Adrenal gland (tissue), 5 donors: ENCODE measurements around the gene PSMG3.

Experiments
- CTCF ChIP-seq, 6 experiments: fragments of 450-650 bp in 4 of 6; fragments of 200-600 bp in 2 of 6; sonication (generic) in 1 of 6; IDR thresholded peaks; 1 replicate in 5 of 6; 2 replicates in 1 of 6; pipeline versions ENCODE4 v1.5.1 to v1.8.0; 2016 to 2021; ENCODE audit warnings: antibody characterized with exemption in 6 of 6, mild to moderate bottlenecking in 2 of 6, moderate library complexity in 1 of 6
- POLR2A ChIP-seq, 2 donors: fragments of 450-650 bp; IDR thresholded peaks; one replicate each; pipeline ENCODE4 v1.6.1; 2017; ENCODE audit warnings: antibody characterized with exemption in 2 of 2, mild to moderate bottlenecking in 2 of 2, moderate library complexity in 1 of 2
- donor health status: DM: no; HTN: no; CAD: no.

- no peak for TF ChIP-seq CTCF (IDR thresholded peaks at IDR 0.05)
- TF ChIP-seq POLR2A (IDR thresholded peaks at IDR 0.05), result peak; percentile 61 to 89
Observed at GRCh38 chr7:1536743-1537534, 32.9 kb downstream of the PSMG3 start.
